Suprapubic skin (tissue), 4 donors: ENCODE data around the gene MYOM1.

Source experiments
- EP300 ChIP-seq: sonication (generic); formaldehyde crosslinking; IDR thresholded peaks from one replicate; pipeline ENCODE4 v1.6.1; 2017; ENCODE audit warnings: antibody characterized with exemption
- POLR2A ChIP-seq, 2 donors: fragments of 450-650 bp; IDR thresholded peaks; one replicate each; pipeline ENCODE4 v1.6.1; 2017; ENCODE audit warnings: antibody characterized with exemption in 2 of 2, mild to moderate bottlenecking in 2 of 2, moderate library complexity in 2 of 2
- POLR2AphosphoS5 ChIP-seq, 3 donors: sonication (generic); formaldehyde crosslinking; IDR thresholded peaks; one replicate each; pipeline ENCODE4 v1.6.1; 2017; ENCODE audit warnings: antibody characterized with exemption in 3 of 3
- TF ChIP-seq, protein P1 (sequence below), 2 donors: fragments of 200-600 bp in 1 of 2; fragments of 450-650 bp in 1 of 2; sonication (generic) in 1 of 2; IDR thresholded peaks; one replicate each; pipeline ENCODE4 v1.5.1; 2016 to 2019; ENCODE audit warnings: antibody characterized with exemption in 2 of 2, mild to moderate bottlenecking in 1 of 2, moderate library complexity in 1 of 2

GRCh38 chr18:3066341-3067110 is 153.2 kb downstream of the MYOM1 start:
- TF ChIP-seq, protein P1, sequence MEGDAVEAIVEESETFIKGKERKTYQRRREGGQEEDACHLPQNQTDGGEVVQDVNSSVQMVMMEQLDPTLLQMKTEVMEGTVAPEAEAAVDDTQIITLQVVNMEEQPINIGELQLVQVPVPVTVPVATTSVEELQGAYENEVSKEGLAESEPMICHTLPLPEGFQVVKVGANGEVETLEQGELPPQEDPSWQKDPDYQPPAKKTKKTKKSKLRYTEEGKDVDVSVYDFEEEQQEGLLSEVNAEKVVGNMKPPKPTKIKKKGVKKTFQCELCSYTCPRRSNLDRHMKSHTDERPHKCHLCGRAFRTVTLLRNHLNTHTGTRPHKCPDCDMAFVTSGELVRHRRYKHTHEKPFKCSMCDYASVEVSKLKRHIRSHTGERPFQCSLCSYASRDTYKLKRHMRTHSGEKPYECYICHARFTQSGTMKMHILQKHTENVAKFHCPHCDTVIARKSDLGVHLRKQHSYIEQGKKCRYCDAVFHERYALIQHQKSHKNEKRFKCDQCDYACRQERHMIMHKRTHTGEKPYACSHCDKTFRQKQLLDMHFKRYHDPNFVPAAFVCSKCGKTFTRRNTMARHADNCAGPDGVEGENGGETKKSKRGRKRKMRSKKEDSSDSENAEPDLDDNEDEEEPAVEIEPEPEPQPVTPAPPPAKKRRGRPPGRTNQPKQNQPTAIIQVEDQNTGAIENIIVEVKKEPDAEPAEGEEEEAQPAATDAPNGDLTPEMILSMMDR (IDR thresholded peaks at IDR 0.05): no peak
- TF ChIP-seq POLR2AphosphoS5 (IDR thresholded peaks at IDR 0.05) (no peak), POLR2A (IDR thresholded peaks at IDR 0.05) (no peak), EP300 (no peak)
